ENCODE measurements around the gene COL18A1. TPM values are rescaled to one million over a fixed set of nuclear protein-coding genes. Genes with fewer than 3 reads are reported as not detected.

The COL18A1 gene
- total and polyA plus RNA-seq, 2 experiments from 2014 or later: 97.1 to 140 TPM

DNA sequence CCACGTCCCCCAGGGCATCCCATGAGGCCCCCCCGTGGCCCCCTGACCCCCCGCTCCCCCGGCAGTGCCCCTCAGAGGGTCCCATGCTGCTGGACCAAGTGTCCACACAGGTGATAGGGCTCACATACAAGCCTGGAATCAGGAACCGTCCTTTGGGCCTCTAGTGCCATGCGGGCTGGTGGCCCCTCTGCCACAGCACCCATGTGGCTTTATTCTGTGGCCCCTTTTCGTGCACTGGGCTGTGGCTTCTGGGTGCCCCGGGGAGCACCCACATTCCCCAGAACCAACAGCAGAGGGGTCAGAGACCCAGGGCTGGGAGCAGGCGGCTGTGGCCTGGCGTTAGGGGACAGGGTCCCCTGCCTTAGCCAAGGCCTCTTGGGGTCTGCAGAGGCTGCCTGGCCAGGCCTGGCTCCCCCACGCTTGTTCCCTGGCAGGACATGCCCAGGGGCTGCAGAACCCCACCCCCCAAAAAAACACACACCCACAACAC lies 105.5 kb downstream of the COL18A1 start:
- H3K9me2 ChIP-seq (replicated peaks; ENCODE audit: insufficient read depth): no peaks in the 10 kb centered on the region
- no peaks in the 10 kb centered on the region for H4K20me1 ChIP-seq (ENCODE audit: insufficient read depth, poor library complexity, severe bottlenecking)
- no peaks in the 10 kb centered on the region for H3K27me3 ChIP-seq
- 98% methylated on average over 4 of the region's 11 CpGs for WGBS (ENCODE audit: low lambda C conversion rate, missing lambda C conversion rate)
- no peak overlapping the region for H3K4me3 ChIP-seq
- H3K79me2 ChIP-seq: no peaks in the 10 kb centered on the region
- H3K9me3 ChIP-seq (ENCODE audit: low read depth): no peaks in the 10 kb centered on the region
- TF ChIP-seq, protein P1, sequence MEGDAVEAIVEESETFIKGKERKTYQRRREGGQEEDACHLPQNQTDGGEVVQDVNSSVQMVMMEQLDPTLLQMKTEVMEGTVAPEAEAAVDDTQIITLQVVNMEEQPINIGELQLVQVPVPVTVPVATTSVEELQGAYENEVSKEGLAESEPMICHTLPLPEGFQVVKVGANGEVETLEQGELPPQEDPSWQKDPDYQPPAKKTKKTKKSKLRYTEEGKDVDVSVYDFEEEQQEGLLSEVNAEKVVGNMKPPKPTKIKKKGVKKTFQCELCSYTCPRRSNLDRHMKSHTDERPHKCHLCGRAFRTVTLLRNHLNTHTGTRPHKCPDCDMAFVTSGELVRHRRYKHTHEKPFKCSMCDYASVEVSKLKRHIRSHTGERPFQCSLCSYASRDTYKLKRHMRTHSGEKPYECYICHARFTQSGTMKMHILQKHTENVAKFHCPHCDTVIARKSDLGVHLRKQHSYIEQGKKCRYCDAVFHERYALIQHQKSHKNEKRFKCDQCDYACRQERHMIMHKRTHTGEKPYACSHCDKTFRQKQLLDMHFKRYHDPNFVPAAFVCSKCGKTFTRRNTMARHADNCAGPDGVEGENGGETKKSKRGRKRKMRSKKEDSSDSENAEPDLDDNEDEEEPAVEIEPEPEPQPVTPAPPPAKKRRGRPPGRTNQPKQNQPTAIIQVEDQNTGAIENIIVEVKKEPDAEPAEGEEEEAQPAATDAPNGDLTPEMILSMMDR (IDR thresholded peaks at IDR 0.05; ENCODE audit: poor library complexity): no peak
- TF ChIP-seq EZH2 (IDR thresholded peaks at IDR 0.05; ENCODE audit: borderline replicate concordance) (no peak), EZH2phosphoT487 (IDR thresholded peaks at IDR 0.05; ENCODE audit: low read depth, severe bottlenecking, unreplicated experiment) (no peak)
- no peak overlapping the region for H3K4me2 ChIP-seq
- no peak overlapping the region for H3K27ac ChIP-seq
- H3K36me3 ChIP-seq (replicated peaks; ENCODE audit: insufficient read depth, low read depth): no peaks in the 10 kb centered on the region
- H3K4me1 ChIP-seq (ENCODE audit: insufficient read depth): no peaks in the 10 kb centered on the region
- DNase-seq (ENCODE audit: low spot score): no peak
- H2AFZ ChIP-seq: no peak overlapping the region

DNA sequence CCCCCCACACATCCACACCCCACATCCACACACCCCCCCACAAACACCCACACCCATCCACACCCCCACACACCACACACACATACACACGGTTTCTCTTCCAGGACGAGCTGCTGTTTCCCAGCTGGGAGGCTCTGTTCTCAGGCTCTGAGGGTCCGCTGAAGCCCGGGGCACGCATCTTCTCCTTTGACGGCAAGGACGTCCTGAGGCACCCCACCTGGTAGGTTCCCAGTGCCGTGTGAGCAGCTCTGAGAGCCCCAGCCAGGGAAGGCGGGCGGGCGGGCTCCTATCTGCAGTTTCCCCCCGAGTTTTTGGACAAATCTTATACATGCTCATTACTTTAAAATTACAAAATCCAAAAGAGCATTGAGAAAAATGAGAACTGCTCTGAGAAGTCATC lies 106.0 kb downstream of the COL18A1 start:
- Histone ChIP-seq H3K9me2 (replicated peaks; ENCODE audit: insufficient read depth) (no peaks in the 10 kb centered on the region), H3K79me2 (no peaks in the 10 kb centered on the region), H3K4me2 (no peak overlapping the region), H3K4me1 (ENCODE audit: insufficient read depth) (no peaks in the 10 kb centered on the region), H3K4me3 (no peak overlapping the region), H3K27me3 (no peaks in the 10 kb centered on the region), H3K27ac (no peak overlapping the region), H3K36me3 (replicated peaks; ENCODE audit: insufficient read depth, low read depth) (no peaks in the 10 kb centered on the region), H2AFZ (no peak overlapping the region), H4K20me1 (ENCODE audit: insufficient read depth, poor library complexity, severe bottlenecking) (no peaks in the 10 kb centered on the region), H3K9me3 (ENCODE audit: low read depth) (no peaks in the 10 kb centered on the region)
- no peak for DNase-seq (ENCODE audit: low spot score)
- TF ChIP-seq, protein P1 (IDR thresholded peaks at IDR 0.05; ENCODE audit: poor library complexity): no peak
- TF ChIP-seq EZH2phosphoT487 (IDR thresholded peaks at IDR 0.05; ENCODE audit: low read depth, severe bottlenecking, unreplicated experiment): no peak
- TF ChIP-seq EZH2 (IDR thresholded peaks at IDR 0.05; ENCODE audit: borderline replicate concordance): no peak
- 90% methylated on average over 11 of the region's 12 CpGs for WGBS (ENCODE audit: low lambda C conversion rate, missing lambda C conversion rate)

DNA sequence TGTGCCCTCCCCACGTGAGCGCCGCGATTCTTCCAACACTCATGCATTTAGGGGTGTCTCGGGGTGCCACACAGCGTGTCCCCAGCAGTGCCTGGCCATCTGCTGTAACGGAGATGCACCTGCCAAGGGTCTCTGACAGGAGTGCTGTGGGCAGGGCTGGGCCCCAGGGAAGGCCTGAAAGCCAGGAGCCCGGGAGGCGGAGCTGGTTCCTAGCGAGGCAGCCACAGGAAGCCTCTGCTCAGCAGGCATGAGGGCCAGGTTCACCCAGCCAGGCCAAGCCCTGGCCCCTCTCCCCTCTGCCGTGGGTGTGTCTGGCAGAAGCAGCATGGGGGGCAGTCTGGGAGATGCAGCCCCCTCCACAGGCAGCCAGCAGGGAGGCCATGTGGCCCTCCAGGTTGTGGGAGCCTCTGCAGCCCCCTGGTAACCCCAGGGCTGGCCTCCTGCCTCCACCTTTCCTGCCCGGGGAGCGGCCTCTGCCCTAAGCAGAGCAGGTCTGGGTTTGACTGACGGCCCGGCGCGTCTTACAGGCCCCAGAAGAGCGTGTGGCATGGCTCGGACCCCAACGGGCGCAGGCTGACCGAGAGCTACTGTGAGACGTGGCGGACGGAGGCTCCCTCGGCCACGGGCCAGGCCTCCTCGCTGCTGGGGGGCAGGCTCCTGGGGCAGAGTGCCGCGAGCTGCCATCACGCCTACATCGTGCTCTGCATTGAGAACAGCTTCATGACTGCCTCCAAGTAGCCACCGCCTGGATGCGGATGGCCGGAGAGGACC lies 106.9 kb downstream of the COL18A1 start:
- Histone ChIP-seq H3K4me1 (ENCODE audit: insufficient read depth) (no peaks in the 10 kb centered on the region), H3K27me3 (no peaks in the 10 kb centered on the region), H3K9me3 (ENCODE audit: low read depth) (no peaks in the 10 kb centered on the region), H3K9me2 (replicated peaks; ENCODE audit: insufficient read depth) (no peaks in the 10 kb centered on the region), H3K27ac (no peak overlapping the region), H3K4me3 (no peak overlapping the region), H4K20me1 (ENCODE audit: insufficient read depth, poor library complexity, severe bottlenecking) (no peaks in the 10 kb centered on the region), H3K4me2 (no peak overlapping the region), H3K36me3 (replicated peaks; ENCODE audit: insufficient read depth, low read depth) (no peaks in the 10 kb centered on the region), H2AFZ (no peak overlapping the region), H3K79me2 (no peaks in the 10 kb centered on the region)
- no peak for TF ChIP-seq EZH2 (IDR thresholded peaks at IDR 0.05; ENCODE audit: borderline replicate concordance)
- TF ChIP-seq, protein P1 (IDR thresholded peaks at IDR 0.05; ENCODE audit: poor library complexity): no peak
- no peak for TF ChIP-seq EZH2phosphoT487 (IDR thresholded peaks at IDR 0.05; ENCODE audit: low read depth, severe bottlenecking, unreplicated experiment)
- WGBS (ENCODE audit: low lambda C conversion rate, missing lambda C conversion rate): 89% methylated on average over 35 of the region's 35 CpGs
- no peak for DNase-seq (ENCODE audit: low spot score)

Measured in hepatocyte (in vitro differentiated cells).